H1 (cell line): ENCODE data around the gene IGFBP4. TPM values are rescaled to one million over a fixed set of nuclear protein-coding genes. Genes with fewer than 3 reads are reported as not detected.

Experiments
- CTCF ChIA-PET: fragments of 300-600 bp; sonication (Branson Sonifier 250); formaldehyde crosslinking; loops from one replicate; lab custom pipeline; 2021; ENCODE audit not compliant: partially characterized antibody; lab: Charles Lee
- POLR2A ChIA-PET: fragments of 300-600 bp; sonication (Branson Sonifier 250); formaldehyde crosslinking; loops from one replicate; lab custom pipeline; 2021; ENCODE audit warnings: inconsistent platforms; ENCODE audit not compliant: partially characterized antibody; lab: Charles Lee
- DNase-seq, 2 experiments: peaks; one replicate each; pipeline versions ENCODE4 v3.0.0 to v3.0.0-alpha.2; 2010 to 2022; ENCODE audit warnings: low spot score in 2 of 2, low read depth in 1 of 2, mixed read lengths in 1 of 2
- FAIRE-seq: peaks from 2 replicates; lab custom pipeline; 2011; peaks lifted over from hg19 to GRCh38; lab: Jason Lieb, UNC
- H2AFZ ChIP-seq: 2 replicates; pipeline ENCODE4 v1.8.1; 2012; ENCODE audit warnings: low read length, inconsistent platforms
- H2AK5ac ChIP-seq: 2 replicates; pipeline ENCODE4 v1.6.1; 2013; ENCODE audit warnings: low read depth, low read length
- H2BK120ac ChIP-seq: replicated peaks from 2 replicates; pipeline ENCODE3; 2013; ENCODE audit warnings: low read depth, low read length, inconsistent platforms
- H2BK12ac ChIP-seq: 2 replicates; pipeline ENCODE4 v1.6.1; 2013; ENCODE audit warnings: low read depth, low read length
- H2BK15ac ChIP-seq: 2 replicates; pipeline ENCODE4 v1.6.1; 2013; ENCODE audit warnings: low read length
- H2BK20ac ChIP-seq: 2 replicates; pipeline ENCODE4 v1.6.1; 2013; ENCODE audit warnings: low read length
- H2BK5ac ChIP-seq: 2 replicates; pipeline ENCODE4 v1.6.1; 2013; ENCODE audit warnings: low read depth, low read length
- H3K14ac ChIP-seq: 2 replicates; pipeline ENCODE4 v1.6.1; 2013; ENCODE audit warnings: inconsistent platforms; ENCODE audit not compliant: insufficient read length
- H3K18ac ChIP-seq: 2 replicates; pipeline ENCODE4 v1.6.1; 2013; ENCODE audit warnings: low read length; ENCODE audit errors: extremely low read depth
- H3K23ac ChIP-seq: 2 replicates; pipeline ENCODE4 v1.6.1; 2013; ENCODE audit warnings: inconsistent platforms; ENCODE audit not compliant: insufficient read length
- H3K23me2 ChIP-seq: 2 replicates; pipeline ENCODE4 v1.6.1; 2013; ENCODE audit warnings: low read depth, low read length
- H3K27ac ChIP-seq: 2 replicates; pipeline ENCODE4 v1.6.1; 2011; ENCODE audit warnings: low read depth, low read length, inconsistent platforms
- H3K27me3 ChIP-seq, 4 experiments: replicated peaks in 1 of 4; 1 replicate in 1 of 4; 2 replicates in 3 of 4; pipeline versions ENCODE4 v1.6.1 to v1.8.1; 2011 to 2013; ENCODE audit warnings: low read length in 3 of 4, mild to moderate bottlenecking in 3 of 4, inconsistent platforms in 2 of 4, mixed read lengths in 2 of 4, moderate library complexity in 1 of 4; ENCODE audit not compliant: control insufficient read depth in 3 of 4, insufficient read depth in 3 of 4; ENCODE audit errors: extremely low read depth in 1 of 4
- H3K36me3 ChIP-seq, 4 experiments: 2 replicates each; pipeline versions ENCODE4 v1.6.1 to v1.8.1; 2011 to 2013; ENCODE audit warnings: mild to moderate bottlenecking in 4 of 4, low read length in 3 of 4, moderate library complexity in 2 of 4, control low read depth in 1 of 4, inconsistent platforms in 1 of 4; ENCODE audit not compliant: insufficient read depth in 4 of 4, control insufficient read depth in 2 of 4
- H3K4ac ChIP-seq: replicated peaks from 2 replicates; pipeline ENCODE3; 2013; ENCODE audit warnings: low read length, low read depth, mixed read lengths, inconsistent platforms; ENCODE audit not compliant: insufficient read length
- H3K4me1 ChIP-seq, 4 experiments: replicated peaks in 1 of 4; 1 replicate in 1 of 4; 2 replicates in 3 of 4; pipeline versions ENCODE4 v1.6.1 to v1.8.1; 2011 to 2013; ENCODE audit warnings: low read length in 3 of 4, inconsistent platforms in 2 of 4, mixed read lengths in 1 of 4; ENCODE audit not compliant: insufficient read depth in 4 of 4, control insufficient read depth in 3 of 4
- H3K4me2 ChIP-seq, 2 experiments: 2 replicates each; pipeline versions ENCODE4 v1.6.1 to v1.8.1; 2011 to 2013; ENCODE audit warnings: low read depth in 2 of 2, low read length in 2 of 2, control low read depth in 1 of 2, inconsistent platforms in 1 of 2, mild to moderate bottlenecking in 1 of 2; ENCODE audit not compliant: insufficient read depth in 1 of 2
- H3K4me3 ChIP-seq, 4 experiments: fragments of 200-600, 300-600 bp in 1 of 4; sonication (generic), shearing (Covaris generic), sonication (Bioruptor Twin) in 1 of 4; 2 replicates each; pipeline versions ENCODE4 v1.5.1 to v1.8.1; 2011 to 2016; ENCODE audit warnings: low read length in 4 of 4, low read depth in 3 of 4, control low read depth in 2 of 4, inconsistent platforms in 2 of 4, mild to moderate bottlenecking in 2 of 4, mixed read lengths in 1 of 4, moderate library complexity in 1 of 4; ENCODE audit not compliant: insufficient read depth in 2 of 4; ENCODE audit errors: extremely low read depth in 1 of 4
- H3K56ac ChIP-seq: replicated peaks from 2 replicates; pipeline ENCODE3; 2013; ENCODE audit warnings: low read depth, mild to moderate bottlenecking, mixed read lengths, low read length, inconsistent platforms; ENCODE audit not compliant: insufficient read length
- H3K79me1 ChIP-seq: 2 replicates; pipeline ENCODE4 v1.6.1; 2013; ENCODE audit warnings: low read depth, low read length, control low read depth
- H3K79me2 ChIP-seq, 2 experiments: 2 replicates each; pipeline versions ENCODE4 v1.6.1 to v1.8.1; 2012 to 2013; ENCODE audit warnings: low read length in 2 of 2, mild to moderate bottlenecking in 2 of 2, inconsistent platforms in 1 of 2; ENCODE audit not compliant: insufficient read depth in 2 of 2, control insufficient read depth in 1 of 2
- H3K9ac ChIP-seq, 4 experiments: replicated peaks in 1 of 4; 1 replicate in 1 of 4; 2 replicates in 3 of 4; pipeline versions ENCODE4 v1.6.1 to v1.8.1; 2011 to 2013; ENCODE audit warnings: low read depth in 3 of 4, low read length in 3 of 4, control low read depth in 2 of 4, mild to moderate bottlenecking in 2 of 4, moderate library complexity in 2 of 4, inconsistent platforms in 1 of 4; ENCODE audit errors: extremely low read depth in 1 of 4
- H3K9me3 ChIP-seq, 2 experiments: 2 replicates each; pipeline versions ENCODE4 v1.6.1 to v1.8.1; 2012 to 2013; ENCODE audit warnings: mild to moderate bottlenecking in 2 of 2, moderate library complexity in 2 of 2, control low read depth in 1 of 2, inconsistent platforms in 1 of 2, low read depth in 1 of 2, low read length in 1 of 2, mixed read lengths in 1 of 2; ENCODE audit not compliant: insufficient read depth in 2 of 2
- H4K20me1 ChIP-seq, 2 experiments: replicated peaks in 1 of 2; 2 replicates each; pipeline versions ENCODE3 to v1.8.1; 2011 to 2013; ENCODE audit warnings: inconsistent platforms in 2 of 2, low read length in 2 of 2, mild to moderate bottlenecking in 1 of 2; ENCODE audit not compliant: insufficient read depth in 2 of 2, control insufficient read depth in 1 of 2
- H4K5ac ChIP-seq: 2 replicates; pipeline ENCODE4 v1.6.1; 2013; ENCODE audit warnings: low read length, low read depth, mixed read lengths, inconsistent platforms; ENCODE audit not compliant: insufficient read length
- H4K8ac ChIP-seq: 2 replicates; pipeline ENCODE4 v1.8.0; 2013; ENCODE audit warnings: mild to moderate bottlenecking, moderate library complexity, low read length, inconsistent platforms; ENCODE audit not compliant: insufficient read depth; ENCODE audit errors: extremely low read depth
- H4K91ac ChIP-seq: replicated peaks from 2 replicates; pipeline ENCODE3; 2013; ENCODE audit warnings: low read length, mixed read lengths, inconsistent platforms; ENCODE audit not compliant: insufficient read length
- BACH1 ChIP-seq: IDR thresholded peaks from 2 replicates; pipeline ENCODE4 v1.6.1; 2012; ENCODE audit warnings: low read length, improper control_type of control experiment
- BRCA1 ChIP-seq: IDR thresholded peaks from 2 replicates; pipeline ENCODE4 v1.6.1; 2012; ENCODE audit warnings: low read depth, low read length, improper control_type of control experiment
- CHD1 ChIP-seq: IDR thresholded peaks from 2 replicates; pipeline ENCODE4 v1.6.1; 2012; ENCODE audit warnings: low read depth, low read length, improper control_type of control experiment
- CTBP2 ChIP-seq: IDR thresholded peaks from 2 replicates; pipeline ENCODE4 v1.7.0; 2011; ENCODE audit warnings: borderline replicate concordance, mild to moderate bottlenecking, moderate library complexity, mixed read lengths, low read length; ENCODE audit not compliant: insufficient read depth, insufficient read length
- EZH2 ChIP-seq: fragments of 200-600 bp; sonication (generic); IDR thresholded peaks from 2 replicates; pipeline ENCODE4 v1.7.1; 2012; ENCODE audit warnings: low read depth, mild to moderate bottlenecking, moderate library complexity, low read length, inconsistent platforms; ENCODE audit not compliant: severe bottlenecking
- GABPA ChIP-seq: IDR thresholded peaks from 2 replicates; pipeline ENCODE4 v1.6.1; 2011; ENCODE audit warnings: mild to moderate bottlenecking, low read length, moderate library complexity, borderline replicate concordance; ENCODE audit not compliant: insufficient read depth
- JUND ChIP-seq: IDR thresholded peaks from 2 replicates; pipeline ENCODE4 v1.6.1; 2011; ENCODE audit warnings: mild to moderate bottlenecking, improper control_type of control experiment, low read length
- KDM1A ChIP-seq: fragments of 200-600, 300-600 bp; sonication (generic); IDR thresholded peaks from 2 replicates; pipeline ENCODE4 v1.7.1; 2016; ENCODE audit warnings: mild to moderate bottlenecking, low read length, borderline replicate concordance
- RAD21 ChIP-seq, 2 experiments: IDR thresholded peaks in 1 of 2; conservative IDR thresholded peaks in 1 of 2; 2 replicates each; pipeline ENCODE4 v1.6.1; 2011; ENCODE audit warnings: low read depth in 2 of 2, low read length in 2 of 2, improper control_type of control experiment in 1 of 2, inconsistent platforms in 1 of 2, mild to moderate bottlenecking in 1 of 2, moderate library complexity in 1 of 2
- RFX5 ChIP-seq: IDR thresholded peaks from 2 replicates; pipeline ENCODE4 v1.6.1; 2011; ENCODE audit warnings: low read depth, low read length, improper control_type of control experiment, borderline replicate concordance
- SIRT6 ChIP-seq: IDR thresholded peaks from one replicate; pipeline ENCODE4 v1.7.1; 2012; ENCODE audit warnings: low read length, inconsistent platforms
- TCF12 ChIP-seq: IDR thresholded peaks from 2 replicates; pipeline ENCODE4 v1.6.1; 2011; ENCODE audit warnings: low read depth, mild to moderate bottlenecking, low read length
- WGBS, 2 experiments: shearing (Covaris generic) in 1 of 2; methylation state at CpG; one replicate each; pipeline versions ENCODE4 v1.1.6 to v1.1.7; 2013 to 2015; ENCODE audit warnings: low lambda C conversion rate in 2 of 2, mixed read lengths in 2 of 2, inconsistent platforms in 1 of 2, low coverage in 1 of 2, missing lambda C conversion rate in 1 of 2; ENCODE audit not compliant: insufficient replicate concordance in 2 of 2, insufficient coverage in 1 of 2, insufficient read length in 1 of 2; ENCODE audit errors: extremely low coverage in 1 of 2, missing lambda C conversion rate in 1 of 2; 5-methylcytosine and 5-hydroxymethylcytosine counted together
- polyA plus RNA-seq, 7 experiments: library from polyadenylated mRNA; depleted of rRNA in 3 of 7; stranded (reverse) in 5 of 7; unstranded in 2 of 7; fragments of >200 nt in 5 of 7; fragments of 200-250 nt in 2 of 7; gene quantifications; 1 replicate in 5 of 7; 2 replicates in 1 of 7; 4 replicates in 1 of 7; pipeline versions ENCODE4 v1.2.1 to v1.2.3, GENCODE V29; 2011 to 2013; ENCODE audit warnings: missing spikeins in 2 of 7, mixed read lengths in 2 of 7
- total RNA-seq: library from RNA; stranded (reverse); fragmentation: NEBNext Ultra II Directional; extraction: Animal tissue kit (Norgen Biotek cat#: 25700); gene quantifications from 2 replicates; pipeline ENCODE4 v1.2.1, GENCODE V29; 2021

The IGFBP4 gene
- total and polyA plus RNA-seq, 2 of the 8 experiments (the other 6 are each of a cell fraction or from before 2014, with no cell fraction given) = 85.5 to 105 TPM

DNA sequence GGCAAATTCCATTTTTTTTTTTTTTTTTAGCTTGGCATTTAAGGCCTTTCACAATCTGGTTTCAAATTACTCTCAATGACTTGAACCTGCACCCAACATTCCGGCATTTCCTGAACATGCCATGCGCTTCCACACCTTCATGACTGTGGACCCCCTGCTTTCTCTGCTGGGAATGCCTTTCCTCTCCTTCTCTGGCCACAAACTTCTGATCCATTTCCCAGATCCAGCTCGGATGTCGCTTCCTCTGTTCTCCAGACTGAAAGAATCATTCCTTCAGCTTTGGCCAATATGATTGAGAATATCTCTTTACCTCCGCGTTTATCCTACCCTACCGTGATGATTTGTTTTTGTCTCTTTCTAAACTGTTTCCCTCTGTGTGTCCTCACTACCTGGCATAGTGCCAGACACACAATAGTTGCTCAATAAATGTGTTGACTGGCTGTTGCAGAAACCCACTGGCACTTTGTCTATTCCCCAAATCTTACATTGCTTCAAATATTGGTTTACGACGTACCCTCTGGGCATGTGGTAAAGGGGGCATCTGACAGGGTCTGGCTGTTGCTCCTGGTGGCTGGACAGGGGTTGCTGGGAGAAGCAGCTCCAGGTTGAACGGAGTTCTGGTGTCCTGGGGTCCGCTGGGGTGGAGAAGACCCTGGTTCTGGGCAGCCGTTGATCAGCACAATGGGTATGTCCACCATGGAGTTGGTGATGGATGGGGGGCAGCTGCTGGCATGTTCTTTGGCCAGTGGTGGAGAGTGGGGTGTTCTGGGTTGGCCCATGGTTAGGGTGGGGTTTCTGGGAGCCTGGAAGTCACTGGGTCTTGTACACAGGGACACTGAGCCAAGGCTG, 43.5 kb downstream of the IGFBP4 start:
- Histone ChIP-seq H4K20me1 (no peaks in the 10 kb centered on the region), H3K4me2 (no peak overlapping the region), H2BK20ac (peak overlapping the region; percentile 62; the same call in 1 of the 2 replicates), H4K5ac (no peak overlapping the region), H3K4me3 (no peak overlapping the region), H2AFZ (no peak overlapping the region), H3K79me2 (no peaks in the 10 kb centered on the region), H3K27ac (no peak overlapping the region), H4K8ac (no peak overlapping the region), H3K14ac (no peak overlapping the region), H4K91ac (no peak overlapping the region), H2BK120ac (no peak overlapping the region), H3K4me1 (peaks cover 9 to 31% (median 26%) of the 10 kb centered on the region in 4 experiments), H2BK12ac (0 out of 2 replicates have a peak overlapping the region, but pooled peaks have one; percentile 19), H3K23ac (no peak overlapping the region), H2BK15ac (peak overlapping the region; percentile 93), H3K9me3 (no peaks in the 10 kb centered on the region), H3K36me3 (no peaks in the 10 kb centered on the region), H2AK5ac (no peak overlapping the region), H3K23me2 (no peaks in the 10 kb centered on the region; the same call in 1 of the 2 replicates), H3K4ac (no peak overlapping the region), H3K56ac (no peak overlapping the region), H2BK5ac (no peak overlapping the region), H3K79me1 (no peaks in the 10 kb centered on the region), H3K27me3 (no peaks in the 10 kb centered on the region; a peak in 1 of 7 replicates), H3K18ac (no peak overlapping the region), H3K9ac (no peak overlapping the region)
- POLR2A ChIA-PET = interaction anchor here (0.8 to 1.3 kb wide), 4 partner anchors 9 to 64 kb away, joined by 3 to 5 read pairs (median 4); no protein-coding TSS in a partner anchor
- FAIRE-seq (no peak), DNase-seq (no peak)
- CTCF ChIA-PET = interaction anchor here (0.8 to 5.0 kb wide), 11 partner anchors 11 to 128 kb away, joined by 3 to 52 read pairs (median 3); partner anchors contain the start of gene TOP2A
- 94% methylated on average over 12 of the region's 12 CpGs; no CpG with 5 or more reads in 1 of the 2 experiments for WGBS, 2 experiments
- TF ChIP-seq BRCA1 (no peak), RFX5 (no peak), BACH1 (no peak), KDM1A (no peak), RAD21 (IDR thresholded peaks at IDR 0.05 in 1 of 2, conservative IDR thresholded peaks at IDR 0.05 in 1 of 2; ENCODE audit: low read depth in 2 of 2, low read length in 2 of 2) (no peak), EZH2 (no peak), CTBP2 (no peak), SIRT6 (no peak), CHD1 (no peak), TCF12 (no peak), GABPA (no peak), JUND (no peak)
